Effector memory CD4-positive, alpha-beta T cell (primary cell): Measurements from ENCODE around the gene FABP7.

Experiments used
- DNase-seq, 3 donors: peaks; one replicate each; pipeline ENCODE4 v3.0.0-alpha.2; 2020
- H3K27ac ChIP-seq: 2 replicates; pipeline ENCODE4 v1.7.0; 2013; ENCODE audit warnings: mild to moderate bottlenecking, low read length, moderate library complexity; ENCODE audit not compliant: insufficient read depth, poor library complexity, severe bottlenecking
- H3K27me3 ChIP-seq: replicated peaks from 2 replicates; pipeline ENCODE4 v1.7.0; 2013; ENCODE audit warnings: mild to moderate bottlenecking, low read length; ENCODE audit not compliant: insufficient read depth, control insufficient read depth, poor library complexity, severe bottlenecking
- H3K36me3 ChIP-seq: 2 replicates; pipeline ENCODE4 v1.7.0; 2013; ENCODE audit warnings: mild to moderate bottlenecking, low read length, moderate library complexity; ENCODE audit not compliant: control insufficient read depth, insufficient read depth
- H3K4me1 ChIP-seq: 2 replicates; pipeline ENCODE4 v1.7.0; 2013; ENCODE audit warnings: low read length, mild to moderate bottlenecking; ENCODE audit not compliant: control insufficient read depth, insufficient read depth, poor library complexity, severe bottlenecking
- H3K4me3 ChIP-seq: 2 replicates; pipeline ENCODE4 v1.7.0; 2013; ENCODE audit warnings: low read length, low read depth, mild to moderate bottlenecking; ENCODE audit not compliant: insufficient read depth, poor library complexity, severe bottlenecking
- H3K9me3 ChIP-seq: 2 replicates; pipeline ENCODE4 v1.7.0; 2013; ENCODE audit warnings: mild to moderate bottlenecking, low read length, moderate library complexity; ENCODE audit not compliant: control insufficient read depth

FABP7 gene

GRCh38 chr6:122780114-122780513 is 598 bp downstream of the FABP7 start:
- DNase-seq, result no peak
- Histone ChIP-seq H3K27me3 (no peaks in the 10 kb centered on the region), H3K27ac (no peak overlapping the region), H3K9me3 (no peaks in the 10 kb centered on the region), H3K4me3 (no peak overlapping the region), H3K36me3 (no peaks in the 10 kb centered on the region), H3K4me1 (no peaks in the 10 kb centered on the region)

- no peaks in the 10 kb centered on the region for H3K27me3 ChIP-seq
- DNase-seq, result no peak
- H3K36me3 ChIP-seq, result no peaks in the 10 kb centered on the region
- H3K9me3 ChIP-seq, result no peaks in the 10 kb centered on the region
- H3K27ac ChIP-seq, result no peak overlapping the region
- no peaks in the 10 kb centered on the region for H3K4me1 ChIP-seq
- H3K4me3 ChIP-seq, result no peak overlapping the region
Observed at GRCh38 chr6:122781716-122782115, 2.2 kb downstream of the FABP7 start.

- H3K27me3 ChIP-seq, result no peaks in the 10 kb centered on the region
- H3K36me3 ChIP-seq, result no peaks in the 10 kb centered on the region
- no peak overlapping the region for H3K4me3 ChIP-seq
- H3K9me3 ChIP-seq, result no peaks in the 10 kb centered on the region
- DNase-seq, result no peak
- H3K4me1 ChIP-seq, result no peaks in the 10 kb centered on the region
- H3K27ac ChIP-seq, result no peak overlapping the region
Observed at GRCh38 chr6:122783401-122783800, 3.9 kb downstream of the FABP7 start.

- Histone ChIP-seq H3K4me1 (peaks cover 3% of the 10 kb centered on the region), H3K27me3 (peaks cover 8% of the 10 kb centered on the region), H3K9me3 (no peaks in the 10 kb centered on the region), H3K36me3 (no peaks in the 10 kb centered on the region), H3K4me3 (no peak overlapping the region), H3K27ac (no peak overlapping the region)
- no peak for DNase-seq
Observed at GRCh38 chr6:122785891-122786290, 6.4 kb downstream of the FABP7 start.

GRCh38 chr6:122787721-122788120 is 8.2 kb downstream of the FABP7 start:
- Histone ChIP-seq H3K27me3 (peaks cover 8% of the 10 kb centered on the region), H3K27ac (no peak overlapping the region), H3K9me3 (no peaks in the 10 kb centered on the region), H3K36me3 (no peaks in the 10 kb centered on the region), H3K4me3 (no peak overlapping the region), H3K4me1 (peaks cover 3% of the 10 kb centered on the region)
- DNase-seq, result no peak

GRCh38 chr6:122788208-122788607 is 8.7 kb downstream of the FABP7 start:
- no peak overlapping the region for H3K27ac ChIP-seq
- H3K4me1 ChIP-seq, result peaks cover 3% of the 10 kb centered on the region
- no peaks in the 10 kb centered on the region for H3K36me3 ChIP-seq
- no peaks in the 10 kb centered on the region for H3K9me3 ChIP-seq
- DNase-seq, result no peak
- peaks cover 8% of the 10 kb centered on the region for H3K27me3 ChIP-seq
- H3K4me3 ChIP-seq, result no peak overlapping the region

GRCh38 chr6:122788663-122789181 is 9.2 kb downstream of the FABP7 start:
- no peak for DNase-seq
- H3K9me3 ChIP-seq, result no peaks in the 10 kb centered on the region
- H3K27me3 ChIP-seq, result peaks cover 8% of the 10 kb centered on the region
- H3K27ac ChIP-seq, result no peak overlapping the region
- H3K4me1 ChIP-seq, result peaks cover 3% of the 10 kb centered on the region
- no peaks in the 10 kb centered on the region for H3K36me3 ChIP-seq
- no peak overlapping the region for H3K4me3 ChIP-seq

GRCh38 chr6:122789182-122790027 is 9.9 kb downstream of the FABP7 start, which contains the start of gene SMPDL3A:
Gene SMPDL3A (plus strand): TSS chr6:122789258. CDS start chr6:122789347, 89 bp downstream.
- Histone ChIP-seq H3K4me1 (peaks cover 3% of the 10 kb centered on the region), H3K9me3 (no peaks in the 10 kb centered on the region), H3K27ac (no peak within 1 kb of the TSS), H3K27me3 (peaks cover 8% of the 10 kb centered on the region), H3K36me3 (no peaks in the 10 kb centered on the region), H3K4me3 (no peak within 1 kb of the TSS)
- DNase-seq, result no peak

- H3K9me3 ChIP-seq, result no peaks in the 10 kb centered on the region
- H3K4me3 ChIP-seq, result no peak overlapping the region
- peaks cover 8% of the 10 kb centered on the region for H3K27me3 ChIP-seq
- peaks cover 3% of the 10 kb centered on the region for H3K4me1 ChIP-seq
- DNase-seq, result no peak
- H3K27ac ChIP-seq, result no peak overlapping the region
- H3K36me3 ChIP-seq, result no peaks in the 10 kb centered on the region
Observed at GRCh38 chr6:122790028-122790422, 10.5 kb downstream of the FABP7 start.
